K562 (cell line): ENCODE measurements around the gene SERINC5. TPM values are rescaled to one million over a fixed set of nuclear protein-coding genes. Genes with fewer than 3 reads are reported as not detected.

ENCODE experiments used
- ATAC-seq: fragments of 200-7000 bp; cut with Tn5 transposase; 3 replicates; pipeline ENCODE4 v1.9.1; 2020; ENCODE audit warnings: moderate library complexity
- BruUV-seq: library from RNA; stranded (reverse); fragments of 400-500 nt; replicated peaks from 2 replicates; lab custom pipeline; 2021; lab: Mats Ljungman, UMichigan
- CTCF ChIA-PET: fragments of 300-600 bp; formaldehyde crosslinking; extraction: SDS; loops from one replicate; lab custom pipeline; 2021; ENCODE audit warnings: low intra/inter-chr PET ratio; lab: Yijun Ruan, JAX
- POLR2A ChIA-PET: fragments of 300-600, 350-650 bp; sonication (Branson Sonifier 250); formaldehyde crosslinking; extraction: SDS; loops from one replicate; lab custom pipeline; 2021; ENCODE audit warnings: antibody characterized with exemption, inconsistent platforms; lab: Yijun Ruan, JAX
- DNase-seq, 4 experiments: peaks; one replicate each; pipeline versions ENCODE4 v3.0.0 to v3.0.0-alpha.2; 2011 to 2018; ENCODE audit warnings: low spot score in 3 of 4, mixed read lengths in 3 of 4; ENCODE audit errors: extremely low read depth in 1 of 4
- FAIRE-seq: peaks from 2 replicates; lab custom pipeline; 2011; peaks lifted over from hg19 to GRCh38; lab: Jason Lieb, UNC
- H2AFZ ChIP-seq: 2 replicates; pipeline ENCODE4 v1.6.0; 2011; ENCODE audit warnings: low read depth, low read length, control low read depth, inconsistent platforms
- H3K27ac ChIP-seq: fragments of 200-600 bp; 3 replicates; pipeline ENCODE4 v1.8.0; 2011; ENCODE audit warnings: low read depth, mild to moderate bottlenecking, control low read depth, inconsistent platforms, low read length, moderate library complexity, mixed read lengths; ENCODE audit errors: extremely low read depth
- H3K27me3 ChIP-seq, 2 experiments: fragments of 300-600 bp in 1 of 2; 2 replicates in 1 of 2; 3 replicates in 1 of 2; pipeline versions ENCODE4 v1.6.0 to v1.8.0; 2011; ENCODE audit warnings: inconsistent platforms in 2 of 2, low read length in 2 of 2, mild to moderate bottlenecking in 1 of 2, mixed read lengths in 1 of 2, moderate library complexity in 1 of 2; ENCODE audit not compliant: control insufficient read depth in 2 of 2, insufficient read depth in 2 of 2
- H3K36me3 ChIP-seq: fragments of 300-600 bp; 3 replicates; pipeline ENCODE4 v1.8.0; 2011; ENCODE audit warnings: mild to moderate bottlenecking, low read length, inconsistent platforms; ENCODE audit not compliant: control insufficient read depth, insufficient read depth
- H3K4me1 ChIP-seq, 2 experiments: fragments of 200-600 bp in 1 of 2; replicated peaks in 1 of 2; 2 replicates in 1 of 2; 3 replicates in 1 of 2; pipeline versions ENCODE4 v1.5.1 to v1.8.0; 2011; ENCODE audit warnings: inconsistent platforms in 2 of 2, low read length in 2 of 2, mild to moderate bottlenecking in 1 of 2, mixed read lengths in 1 of 2, moderate library complexity in 1 of 2; ENCODE audit not compliant: control insufficient read depth in 2 of 2, insufficient read depth in 2 of 2
- H3K4me2 ChIP-seq: 2 replicates; pipeline ENCODE4 v1.6.1; 2011; ENCODE audit warnings: low read length, control low read depth, inconsistent platforms, mixed read lengths; ENCODE audit not compliant: insufficient read depth
- H3K4me3 ChIP-seq: fragments of 200-600 bp; sonication (generic), shearing (Covaris generic); 2 replicates; pipeline ENCODE4 v1.5.1; 2016; ENCODE audit warnings: control low read depth, inconsistent platforms
- H3K79me2 ChIP-seq: fragments of 200-600 bp; 3 replicates; pipeline ENCODE4 v1.8.0; 2011; ENCODE audit warnings: low read length, inconsistent platforms; ENCODE audit not compliant: control insufficient read depth, insufficient read depth
- H3K9ac ChIP-seq, 2 experiments: 2 replicates each; pipeline versions ENCODE4 v1.6.0 to v1.6.1; 2011; ENCODE audit warnings: low read depth in 2 of 2, low read length in 2 of 2, control low read depth in 1 of 2, inconsistent platforms in 1 of 2, mild to moderate bottlenecking in 1 of 2, mixed read lengths in 1 of 2; ENCODE audit not compliant: insufficient read depth in 1 of 2
- H3K9me1 ChIP-seq: one replicate; pipeline ENCODE4 v1.6.0; 2011; ENCODE audit warnings: inconsistent platforms, mild to moderate bottlenecking, low read length, moderate library complexity; ENCODE audit not compliant: control insufficient read depth, insufficient read depth
- H3K9me3 ChIP-seq: replicated peaks from 2 replicates; pipeline ENCODE4 v1.5.1; 2011; ENCODE audit warnings: low read depth, low read length, inconsistent platforms; ENCODE audit not compliant: control insufficient read depth, insufficient read depth
- H4K20me1 ChIP-seq: replicated peaks from 2 replicates; pipeline ENCODE4 v1.6.1; 2011; ENCODE audit warnings: low read length, inconsistent platforms, mixed read lengths; ENCODE audit not compliant: control insufficient read depth, insufficient read depth
- KDM1A ChIP-seq, 2 experiments: fragments of 450-650 bp; IDR thresholded peaks; 2 replicates each; pipeline ENCODE4 v1.6.1; 2016; ENCODE audit warnings: mild to moderate bottlenecking in 2 of 2
- KDM4B ChIP-seq, 2 experiments: fragments of 450-650 bp in 1 of 2; sonication (generic) in 1 of 2; IDR thresholded peaks; 2 replicates each; pipeline ENCODE4 v1.6.1; 2016 to 2017; ENCODE audit warnings: borderline replicate concordance in 2 of 2, antibody characterized with exemption in 1 of 2, low read depth in 1 of 2, mild to moderate bottlenecking in 1 of 2
- NR2C1 ChIP-seq, 2 experiments: fragments of 450-650 bp; IDR thresholded peaks; 2 replicates each; pipeline ENCODE4 v1.6.1; 2017; ENCODE audit warnings: mild to moderate bottlenecking in 2 of 2, antibody characterized with exemption in 1 of 2, inconsistent platforms in 1 of 2, missing compliant biosample characterization in 1 of 2, missing genetic modification characterization in 1 of 2
- PHB ChIP-seq: fragments of 250-450 bp; sonication (Bioruptor Pico); IDR thresholded peaks from 2 replicates; pipeline ENCODE4 v1.5.0; 2021
- PURB ChIP-seq: sonication (generic); formaldehyde crosslinking; IDR thresholded peaks from 2 replicates; pipeline ENCODE4 v1.9.0; 2021; ENCODE audit warnings: low read depth, mild to moderate bottlenecking, missing genetic modification reagents
- SAP30 ChIP-seq: fragments of 200-600 bp; sonication (generic); IDR thresholded peaks from 2 replicates; pipeline ENCODE4 v1.6.1; 2012; ENCODE audit warnings: borderline replicate concordance, low read depth, mild to moderate bottlenecking, moderate library complexity, low read length, control low read depth, inconsistent platforms; ENCODE audit not compliant: insufficient read depth, poor library complexity, severe bottlenecking
- SIX5 ChIP-seq, 2 experiments: IDR thresholded peaks; 2 replicates each; pipeline ENCODE4 v1.6.1; 2011; ENCODE audit warnings: low read length in 2 of 2, borderline replicate concordance in 1 of 2, low read depth in 1 of 2, mild to moderate bottlenecking in 1 of 2, moderate library complexity in 1 of 2; ENCODE audit not compliant: insufficient read depth in 1 of 2
- SP1 ChIP-seq: sonication (generic); formaldehyde crosslinking; IDR thresholded peaks from 2 replicates; pipeline ENCODE4 v1.8.1; 2022; ENCODE audit warnings: mild to moderate bottlenecking, missing genetic modification reagents
- USF2 ChIP-seq: sonication (generic); formaldehyde crosslinking; IDR thresholded peaks from 2 replicates; pipeline ENCODE4 v1.5.0; 2020; ENCODE audit warnings: missing genetic modification reagents
- ZC3H4 ChIP-seq: sonication (generic); formaldehyde crosslinking; IDR thresholded peaks from 2 replicates; pipeline ENCODE4 v1.9.0; 2021; ENCODE audit warnings: missing genetic modification reagents, borderline replicate concordance
- ZFP30 ChIP-seq: fragments of 250-450 bp; sonication (Bioruptor Pico); IDR thresholded peaks from 2 replicates; pipeline ENCODE4 v1.8.0; 2022; ENCODE audit warnings: moderate library complexity, mild to moderate bottlenecking, inconsistent platforms, borderline replicate concordance
- ZNF79 ChIP-seq: fragments of 250-450 bp; sonication (Bioruptor Pico); IDR thresholded peaks from 2 replicates; pipeline ENCODE4 v1.4.0; 2020; ENCODE audit warnings: low read depth, mild to moderate bottlenecking, moderate library complexity
- WGBS: fragments of 100-300 bp; shearing (Covaris generic); methylation state at CpG from one replicate; pipeline ENCODE4 v1.1.6; 2016; ENCODE audit warnings: low coverage, mixed read lengths; ENCODE audit not compliant: insufficient coverage; ENCODE audit errors: missing lambda C conversion rate; 5-methylcytosine and 5-hydroxymethylcytosine counted together
- in situ Hi-C: fragments of 300-500 bp; cut with MboI; formaldehyde crosslinking; loops from 4 replicates; pipeline ENCODE4 v1.15.0; 2018; ENCODE audit warnings: inconsistent platforms, mixed read lengths
- intact Hi-C: fragments of 100-400 bp; cut with micrococcal nuclease; formaldehyde crosslinking; loops from 2 replicates; pipeline ENCODE4 v1.14.2; 2022
- polyA plus RNA-seq, 8 experiments: library from polyadenylated mRNA; depleted of rRNA in 4 of 8; stranded (reverse) in 5 of 8; unstranded in 3 of 8; fragments of >200 nt; fragmentation: Nextera tagmentation in 2 of 8; fragmentation: Illumina TruSeq in 1 of 8; extraction: Ambion mirVana in 2 of 8; extraction: Trizol in 1 of 8; gene quantifications; 2 replicates each; pipeline versions ENCODE4 v1.2.1 to v1.2.3, GENCODE V29; 2011 to 2014; ENCODE audit warnings: inconsistent platforms in 1 of 8, missing spikeins in 1 of 8
- total RNA-seq, 7 experiments: library from RNA; depleted of rRNA in 6 of 7; stranded (reverse); fragments of >200 nt in 6 of 7; fragmentation: Illumina TruSeq in 2 of 7; extraction: Trizol in 2 of 7; gene quantifications; 2 replicates each; pipeline versions ENCODE4 v1.2.1 to v1.2.3, GENCODE V29; 2011 to 2021; ENCODE audit warnings: low replicate concordance in 1 of 7
- TF ChIP-seq, protein P1 (sequence below): fragments of 250-450 bp; sonication (Bioruptor Pico); IDR thresholded peaks from 2 replicates; pipeline ENCODE4 v1.5.0; 2021; ENCODE audit warnings: mild to moderate bottlenecking, borderline replicate concordance
- TF ChIP-seq, protein P2 (sequence below): fragments of 250-450 bp; sonication (Bioruptor Pico); IDR thresholded peaks from 2 replicates; pipeline ENCODE4 v1.9.0; 2021; ENCODE audit warnings: mild to moderate bottlenecking, inconsistent platforms
- TF ChIP-seq, protein P3 (sequence below): fragments of 200-800 bp; sonication (Bioruptor generic); IDR thresholded peaks from 2 replicates; pipeline ENCODE4 v1.6.1; 2017; ENCODE audit warnings: missing genetic modification characterization, missing compliant biosample characterization

The SERINC5 gene
- total and polyA plus RNA-seq, 9 of the 15 experiments (the other 6 are each of a cell fraction or from before 2014, with no cell fraction given), result 1.4 to 7.9 (median 3.7) TPM

DNA sequence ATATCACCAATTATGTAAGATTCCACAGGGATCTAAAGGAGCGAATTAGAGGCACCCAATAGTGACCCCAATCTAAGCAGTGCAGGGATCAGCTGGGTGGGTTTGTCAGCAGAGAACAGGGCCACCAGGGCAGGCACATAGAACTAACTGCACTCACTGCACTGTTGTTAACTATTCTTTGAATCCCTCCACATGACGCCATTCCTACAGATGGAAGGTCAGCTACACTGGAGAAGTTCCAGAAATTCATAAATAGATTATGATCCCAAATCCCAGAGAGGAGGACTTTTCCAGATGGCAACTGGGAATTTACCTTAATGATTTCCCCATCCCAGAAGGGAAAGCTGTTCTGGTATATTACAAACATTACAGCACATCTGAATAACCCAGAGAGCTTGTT is 136.5 kb downstream of the SERINC5 start:
- H3K4me3 ChIP-seq, result no peak overlapping the region
- H3K9me1 ChIP-seq, result no peaks in the 10 kb centered on the region
- no peak for FAIRE-seq
- CTCF ChIA-PET, result no interaction called here
- no peak for ATAC-seq
- intact Hi-C loops (no loop called here), in situ Hi-C loops (loop anchor here (25.0 kb wide), 1 partner anchor 1068 kb away; no protein-coding TSS in a partner anchor)
- H3K27me3 ChIP-seq, result peaks cover 3 to 9% of the 10 kb centered on the region in 2 experiments; a peak in 3 of 5 replicates
- no peak overlapping the region for H2AFZ ChIP-seq
- DNase-seq, result no peak
- POLR2A ChIA-PET, result interaction anchor here (1.2 kb wide), 1 partner anchor 10 kb away, joined by 3 read pairs; no protein-coding TSS in a partner anchor
- H3K27ac ChIP-seq, result no peak overlapping the region
- H3K36me3 ChIP-seq, result no peaks in the 10 kb centered on the region
- H3K79me2 ChIP-seq, result no peaks in the 10 kb centered on the region
- 5% methylated on average over 2 of the region's 2 CpGs for WGBS
- no peaks in the 10 kb centered on the region for H4K20me1 ChIP-seq
- no peaks in the 10 kb centered on the region for H3K4me1 ChIP-seq
- peaks cover 3% of the 10 kb centered on the region for H3K9me3 ChIP-seq
- no TSS peak for BruUV-seq
- no peak overlapping the region for H3K4me2 ChIP-seq
- no peak overlapping the region for H3K9ac ChIP-seq
- TF ChIP-seq SIX5 (IDR thresholded peaks at IDR 0.05; ENCODE audit: borderline replicate concordance in 1 of 2, insufficient read depth in 1 of 2, low read depth in 1 of 2, low read length in 2 of 2) (no peak), NR2C1 (IDR thresholded peaks at IDR 0.05) (no peak), NR2C1 (tag; IDR thresholded peaks at IDR 0.05) (no peak), USF2 (CRISPR knock-in tag) (no peak), KDM4B (IDR thresholded peaks at IDR 0.05; ENCODE audit: borderline replicate concordance in 2 of 2, low read depth in 1 of 2) (no peak), ZC3H4 (CRISPR knock-in tag) (no peak), KDM1A (IDR thresholded peaks at IDR 0.05) (no peak), ZFP30 (CRISPR knock-in tag) (no peak), PURB (CRISPR knock-in tag) (no peak), ZNF79 (CRISPR knock-in tag) (no peak), PHB (no peak), SP1 (CRISPR knock-in tag) (no peak), SAP30 (no peak)
- TF ChIP-seq, protein P1, sequence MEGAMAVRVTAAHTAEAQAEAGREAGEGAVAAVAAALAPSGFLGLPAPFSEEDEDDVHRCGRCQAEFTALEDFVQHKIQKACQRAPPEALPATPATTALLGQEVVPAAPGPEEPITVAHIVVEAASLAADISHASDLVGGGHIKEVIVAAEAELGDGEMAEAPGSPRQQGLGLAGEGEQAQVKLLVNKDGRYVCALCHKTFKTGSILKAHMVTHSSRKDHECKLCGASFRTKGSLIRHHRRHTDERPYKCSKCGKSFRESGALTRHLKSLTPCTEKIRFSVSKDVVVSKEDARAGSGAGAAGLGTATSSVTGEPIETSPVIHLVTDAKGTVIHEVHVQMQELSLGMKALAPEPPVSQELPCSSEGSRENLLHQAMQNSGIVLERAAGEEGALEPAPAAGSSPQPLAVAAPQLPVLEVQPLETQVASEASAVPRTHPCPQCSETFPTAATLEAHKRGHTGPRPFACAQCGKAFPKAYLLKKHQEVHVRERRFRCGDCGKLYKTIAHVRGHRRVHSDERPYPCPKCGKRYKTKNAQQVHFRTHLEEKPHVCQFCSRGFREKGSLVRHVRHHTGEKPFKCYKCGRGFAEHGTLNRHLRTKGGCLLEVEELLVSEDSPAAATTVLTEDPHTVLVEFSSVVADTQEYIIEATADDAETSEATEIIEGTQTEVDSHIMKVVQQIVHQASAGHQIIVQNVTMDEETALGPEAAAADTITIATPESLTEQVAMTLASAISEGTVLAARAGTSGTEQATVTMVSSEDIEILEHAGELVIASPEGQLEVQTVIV, result no peak
- TF ChIP-seq, protein P2, sequence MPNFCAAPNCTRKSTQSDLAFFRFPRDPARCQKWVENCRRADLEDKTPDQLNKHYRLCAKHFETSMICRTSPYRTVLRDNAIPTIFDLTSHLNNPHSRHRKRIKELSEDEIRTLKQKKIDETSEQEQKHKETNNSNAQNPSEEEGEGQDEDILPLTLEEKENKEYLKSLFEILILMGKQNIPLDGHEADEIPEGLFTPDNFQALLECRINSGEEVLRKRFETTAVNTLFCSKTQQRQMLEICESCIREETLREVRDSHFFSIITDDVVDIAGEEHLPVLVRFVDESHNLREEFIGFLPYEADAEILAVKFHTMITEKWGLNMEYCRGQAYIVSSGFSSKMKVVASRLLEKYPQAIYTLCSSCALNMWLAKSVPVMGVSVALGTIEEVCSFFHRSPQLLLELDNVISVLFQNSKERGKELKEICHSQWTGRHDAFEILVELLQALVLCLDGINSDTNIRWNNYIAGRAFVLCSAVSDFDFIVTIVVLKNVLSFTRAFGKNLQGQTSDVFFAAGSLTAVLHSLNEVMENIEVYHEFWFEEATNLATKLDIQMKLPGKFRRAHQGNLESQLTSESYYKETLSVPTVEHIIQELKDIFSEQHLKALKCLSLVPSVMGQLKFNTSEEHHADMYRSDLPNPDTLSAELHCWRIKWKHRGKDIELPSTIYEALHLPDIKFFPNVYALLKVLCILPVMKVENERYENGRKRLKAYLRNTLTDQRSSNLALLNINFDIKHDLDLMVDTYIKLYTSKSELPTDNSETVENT, result no peak
- TF ChIP-seq, protein P3, sequence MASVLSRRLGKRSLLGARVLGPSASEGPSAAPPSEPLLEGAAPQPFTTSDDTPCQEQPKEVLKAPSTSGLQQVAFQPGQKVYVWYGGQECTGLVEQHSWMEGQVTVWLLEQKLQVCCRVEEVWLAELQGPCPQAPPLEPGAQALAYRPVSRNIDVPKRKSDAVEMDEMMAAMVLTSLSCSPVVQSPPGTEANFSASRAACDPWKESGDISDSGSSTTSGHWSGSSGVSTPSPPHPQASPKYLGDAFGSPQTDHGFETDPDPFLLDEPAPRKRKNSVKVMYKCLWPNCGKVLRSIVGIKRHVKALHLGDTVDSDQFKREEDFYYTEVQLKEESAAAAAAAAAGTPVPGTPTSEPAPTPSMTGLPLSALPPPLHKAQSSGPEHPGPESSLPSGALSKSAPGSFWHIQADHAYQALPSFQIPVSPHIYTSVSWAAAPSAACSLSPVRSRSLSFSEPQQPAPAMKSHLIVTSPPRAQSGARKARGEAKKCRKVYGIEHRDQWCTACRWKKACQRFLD (CRISPR knock-in tag), result no peak
